Measurements from ENCODE around the gene SPANXD. TPM values are rescaled to one million over a fixed set of nuclear protein-coding genes. Genes with fewer than 3 reads are reported as not detected.

Gene SPANXD
- total and polyA plus RNA-seq, 2 donors, result not detected

- no peak for DNase-seq (ENCODE audit: low read depth in 6 of 9, low spot score in 9 of 9)
- no peaks in the 10 kb centered on the region for H3K4me1 ChIP-seq (ENCODE audit: control insufficient read depth in 2 of 2, insufficient read depth in 2 of 2, low read length in 2 of 2)
- no peaks in the 10 kb centered on the region for H3K27me3 ChIP-seq (ENCODE audit: control insufficient read depth in 2 of 2, insufficient read depth in 1 of 2, low read length in 1 of 2)
- H3K36me3 ChIP-seq (ENCODE audit: control insufficient read depth in 2 of 2, insufficient read depth in 2 of 2, low read length in 1 of 2), result no peaks in the 10 kb centered on the region
- no peaks in the 10 kb centered on the region for H3K9me3 ChIP-seq (ENCODE audit: control insufficient read depth in 2 of 2, insufficient read depth in 1 of 2, low read length in 1 of 2)
- 95% methylated on average over 1 of the region's 1 CpG for WGBS
- no peak overlapping the region for H3K27ac ChIP-seq (ENCODE audit: low read depth in 1 of 2, low read length in 1 of 2)
- no peak overlapping the region for H3K4me3 ChIP-seq (ENCODE audit: low read length in 2 of 2)
Measured at GRCh38 chrX:141669689-141670088, 28.9 kb downstream of the SPANXD start.

DNA sequence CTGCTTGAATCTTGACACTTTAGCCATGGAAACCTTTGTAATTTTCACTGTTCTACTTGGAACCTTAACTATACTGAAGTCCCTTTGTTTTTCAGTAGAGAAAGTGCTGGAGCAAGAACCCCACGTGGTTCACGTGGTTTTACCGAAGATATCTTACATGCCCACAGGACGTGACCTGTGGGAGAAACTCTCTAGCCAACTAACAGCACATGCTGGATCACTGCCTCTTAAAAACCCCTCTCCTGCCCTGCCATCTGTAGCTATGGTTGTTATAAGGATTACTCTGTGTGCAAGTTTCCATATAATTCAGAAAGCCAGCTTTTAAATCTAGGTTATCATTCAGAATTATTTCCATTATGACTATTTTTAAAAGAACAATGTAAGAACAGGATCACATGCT lies 30.2 kb downstream of the SPANXD start:
- 82% methylated on average over 4 of the region's 4 CpGs for WGBS

DNA sequence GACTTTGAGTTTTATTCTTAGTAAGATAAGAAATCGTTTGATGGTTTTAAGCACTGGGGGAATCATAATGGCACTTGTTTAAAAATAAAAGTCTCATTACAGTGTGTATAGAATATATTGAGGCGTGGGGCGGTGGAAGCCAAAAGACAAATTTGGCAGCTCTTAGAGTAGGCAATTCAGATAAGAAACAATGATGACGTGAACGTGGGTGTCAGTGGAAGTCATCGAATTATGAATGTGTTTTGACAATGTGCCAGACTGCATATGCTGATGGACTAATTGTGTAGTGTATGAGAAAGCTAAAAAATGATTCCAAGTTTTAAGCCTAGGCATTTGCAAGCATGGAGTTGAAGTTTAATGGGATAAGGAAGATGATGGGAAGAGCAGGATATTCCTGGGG lies 35.8 kb downstream of the SPANXD start:
- Histone ChIP-seq H3K4me1 (ENCODE audit: control insufficient read depth in 2 of 2, insufficient read depth in 2 of 2, low read length in 2 of 2) (no peaks in the 10 kb centered on the region), H3K4me3 (ENCODE audit: low read length in 2 of 2) (no peak overlapping the region), H3K36me3 (ENCODE audit: control insufficient read depth in 2 of 2, insufficient read depth in 2 of 2, low read length in 1 of 2) (no peaks in the 10 kb centered on the region), H3K27me3 (ENCODE audit: control insufficient read depth in 2 of 2, insufficient read depth in 1 of 2, low read length in 1 of 2) (no peaks in the 10 kb centered on the region), H3K27ac (ENCODE audit: low read depth in 1 of 2, low read length in 1 of 2) (no peak overlapping the region), H3K9me3 (ENCODE audit: control insufficient read depth in 2 of 2, insufficient read depth in 1 of 2, low read length in 1 of 2) (no peaks in the 10 kb centered on the region)
- 91% methylated on average over 6 of the region's 6 CpGs for WGBS
- no peak for DNase-seq (ENCODE audit: low read depth in 6 of 9, low spot score in 9 of 9)

More for the DNA sequence above, 30.2 kb downstream of the SPANXD start:
- no peak for DNase-seq (ENCODE audit: low read depth in 6 of 9, low spot score in 9 of 9)
- Histone ChIP-seq H3K27ac (ENCODE audit: low read depth in 1 of 2, low read length in 1 of 2) (no peak overlapping the region), H3K36me3 (ENCODE audit: control insufficient read depth in 2 of 2, insufficient read depth in 2 of 2, low read length in 1 of 2) (no peaks in the 10 kb centered on the region), H3K9me3 (ENCODE audit: control insufficient read depth in 2 of 2, insufficient read depth in 1 of 2, low read length in 1 of 2) (no peaks in the 10 kb centered on the region), H3K4me3 (ENCODE audit: low read length in 2 of 2) (no peak overlapping the region), H3K27me3 (ENCODE audit: control insufficient read depth in 2 of 2, insufficient read depth in 1 of 2, low read length in 1 of 2) (no peaks in the 10 kb centered on the region), H3K4me1 (ENCODE audit: control insufficient read depth in 2 of 2, insufficient read depth in 2 of 2, low read length in 2 of 2) (no peaks in the 10 kb centered on the region)

- Histone ChIP-seq H3K27me3 (ENCODE audit: control insufficient read depth in 2 of 2, insufficient read depth in 1 of 2, low read length in 1 of 2) (no peaks in the 10 kb centered on the region), H3K4me1 (ENCODE audit: control insufficient read depth in 2 of 2, insufficient read depth in 2 of 2, low read length in 2 of 2) (no peaks in the 10 kb centered on the region), H3K36me3 (ENCODE audit: control insufficient read depth in 2 of 2, insufficient read depth in 2 of 2, low read length in 1 of 2) (no peaks in the 10 kb centered on the region), H3K27ac (ENCODE audit: low read depth in 1 of 2, low read length in 1 of 2) (no peak overlapping the region), H3K9me3 (ENCODE audit: control insufficient read depth in 2 of 2, insufficient read depth in 1 of 2, low read length in 1 of 2) (no peaks in the 10 kb centered on the region), H3K4me3 (ENCODE audit: low read length in 2 of 2) (no peak overlapping the region)
- WGBS, result 60% methylated on average over 5 of the region's 5 CpGs
- no peak for DNase-seq (ENCODE audit: low read depth in 6 of 9, low spot score in 9 of 9)
Measured at GRCh38 chrX:141652286-141652685, 46.3 kb downstream of the SPANXD start.

Other genes starting within 250 kb of the SPANXD start
- gene SPANXA1, start 114.0 kb downstream of the SPANXD start, total RNA-seq, result 0.09 TPM
- not detected for gene SPANXA1, start 114.0 kb downstream of the SPANXD start, polyA plus RNA-seq
- 0.09 TPM for gene SPANXA2, start 109.0 kb downstream of the SPANXD start, total RNA-seq
- gene SPANXA2, start 109.0 kb downstream of the SPANXD start, polyA plus RNA-seq, result not detected
- gene MAGEC3, start 139.6 kb upstream of the SPANXD start, total RNA-seq, result not detected
- 0.07 TPM for gene MAGEC3, start 139.6 kb upstream of the SPANXD start, polyA plus RNA-seq
- gene MAGEC1, start 205.2 kb upstream of the SPANXD start, total RNA-seq, result not detected
- gene MAGEC1, start 205.2 kb upstream of the SPANXD start, polyA plus RNA-seq, result not detected